K562 (cell line): Measurements from ENCODE around the gene GPR108. TPM values are rescaled to one million over a fixed set of nuclear protein-coding genes. Genes with fewer than 3 reads are reported as not detected.

Source experiments
- CBX5 ChIP-seq: IDR thresholded peaks from 2 replicates; pipeline ENCODE4 v1.6.1; 2014; ENCODE audit warnings: low read depth, borderline replicate concordance
- ELF4 ChIP-seq: fragments of 450-650 bp; formaldehyde crosslinking; IDR thresholded peaks from 2 replicates; pipeline ENCODE4 v1.4.0; 2022; ENCODE audit warnings: missing genetic modification characterization
- EP400 ChIP-seq: fragments of 450-650 bp; IDR thresholded peaks from 2 replicates; pipeline ENCODE4 v1.6.1; 2017; ENCODE audit warnings: antibody characterized with exemption, mild to moderate bottlenecking, moderate library complexity
- GMEB1 ChIP-seq: fragments of 250-450 bp; sonication (Bioruptor Pico); IDR thresholded peaks from 2 replicates; pipeline ENCODE4 v1.4.0; 2020; ENCODE audit warnings: mild to moderate bottlenecking
- HDAC3 ChIP-seq: fragments of 450-650 bp; IDR thresholded peaks from 2 replicates; pipeline ENCODE4 v1.6.1; 2018; ENCODE audit warnings: borderline replicate concordance, mild to moderate bottlenecking, moderate library complexity; ENCODE audit not compliant: partially characterized antibody
- KAT2B ChIP-seq: IDR thresholded peaks from one replicate; pipeline ENCODE4 v1.6.1; 2012; ENCODE audit warnings: low read depth, mild to moderate bottlenecking, control low read depth, inconsistent platforms, low read length, moderate library complexity
- PML ChIP-seq: IDR thresholded peaks from 2 replicates; pipeline ENCODE4 v1.6.1; 2012; ENCODE audit warnings: low read length, inconsistent platforms
- RAD51 ChIP-seq: fragments of 450-650 bp; IDR thresholded peaks from 2 replicates; pipeline ENCODE4 v1.7.1; 2016; ENCODE audit warnings: low read depth, mild to moderate bottlenecking, borderline replicate concordance
- SAP30 ChIP-seq: fragments of 200-600 bp; sonication (generic); IDR thresholded peaks from 2 replicates; pipeline ENCODE4 v1.6.1; 2012; ENCODE audit warnings: borderline replicate concordance, low read depth, mild to moderate bottlenecking, moderate library complexity, low read length, control low read depth, inconsistent platforms; ENCODE audit not compliant: insufficient read depth, poor library complexity, severe bottlenecking
- SREBF1 ChIP-seq: fragments of 150-350 bp; IDR thresholded peaks from 2 replicates; pipeline ENCODE4 v1.6.1; 2014; ENCODE audit warnings: antibody characterized with exemption, low read depth, low read length, borderline replicate concordance
- SRSF7 ChIP-seq: fragments of 200-400 bp; formaldehyde crosslinking; optimal IDR thresholded peaks from 2 replicates; pipeline ENCODE3; 2017; ENCODE audit warnings: mild to moderate bottlenecking, low read depth, low read length
- TBP ChIP-seq: optimal IDR thresholded peaks from 2 replicates; pipeline ENCODE3; 2011; ENCODE audit warnings: low read depth, low read length, improper control_type of control experiment
- VEZF1 ChIP-seq: fragments of 200-800 bp; sonication (Bioruptor generic); IDR thresholded peaks from 2 replicates; pipeline ENCODE4 v1.6.1; 2017; ENCODE audit warnings: missing genetic modification characterization, missing compliant biosample characterization
- ZNF121 ChIP-seq: sonication (generic); formaldehyde crosslinking; conservative IDR thresholded peaks from 2 replicates; pipeline ENCODE4 v1.8.0; 2022; ENCODE audit warnings: missing genetic modification reagents
- ZNF445 ChIP-seq: fragments of 250-450 bp; sonication (Bioruptor Pico); IDR thresholded peaks from 2 replicates; pipeline ENCODE4 v1.4.0; 2020; ENCODE audit warnings: low read depth, mild to moderate bottlenecking, moderate library complexity
- polyA plus RNA-seq, 8 experiments: library from polyadenylated mRNA; depleted of rRNA in 4 of 8; stranded (reverse) in 5 of 8; unstranded in 3 of 8; fragments of >200 nt; fragmentation: Nextera tagmentation in 2 of 8; fragmentation: Illumina TruSeq in 1 of 8; extraction: Ambion mirVana in 2 of 8; extraction: Trizol in 1 of 8; gene quantifications; 2 replicates each; pipeline versions ENCODE4 v1.2.1 to v1.2.3, GENCODE V29; 2011 to 2014; ENCODE audit warnings: inconsistent platforms in 1 of 8, missing spikeins in 1 of 8
- total RNA-seq, 7 experiments: library from RNA; depleted of rRNA in 6 of 7; stranded (reverse); fragments of >200 nt in 6 of 7; fragmentation: Illumina TruSeq in 2 of 7; extraction: Trizol in 2 of 7; gene quantifications; 2 replicates each; pipeline versions ENCODE4 v1.2.1 to v1.2.3, GENCODE V29; 2011 to 2021; ENCODE audit warnings: low replicate concordance in 1 of 7
- TF ChIP-seq, protein P1 (sequence below), 2 experiments: fragments of 450-650 bp in 1 of 2; sonication (generic) in 1 of 2; formaldehyde crosslinking in 1 of 2; IDR thresholded peaks; 2 replicates each; pipeline versions ENCODE4 v1.7.1 to v1.9.0; 2016 to 2022; ENCODE audit warnings: inconsistent platforms in 1 of 2, mild to moderate bottlenecking in 1 of 2, missing genetic modification reagents in 1 of 2

The GPR108 gene
- total and polyA plus RNA-seq, 9 of the 15 experiments (the other 6 are each of a cell fraction or from before 2014, with no cell fraction given): 2.4 to 33.2 (median 24.4) TPM

- TF ChIP-seq PML (no peak), ZNF445 (CRISPR knock-in tag) (no peak), TBP (no peak), ZNF121 (CRISPR knock-in tag) (no peak), EP400 (peak; percentile 17), GMEB1 (CRISPR knock-in tag) (no peak), HDAC3 (peak; percentile 17), SAP30 (peak; percentile 39), SREBF1 (no peak), VEZF1 (CRISPR knock-in tag) (peak; percentile 83), ELF4 (CRISPR knock-in tag) (no peak), CBX5 (no peak), RAD51 (no peak), KAT2B (no peak), SRSF7 (no peak)
- TF ChIP-seq, protein P1, sequence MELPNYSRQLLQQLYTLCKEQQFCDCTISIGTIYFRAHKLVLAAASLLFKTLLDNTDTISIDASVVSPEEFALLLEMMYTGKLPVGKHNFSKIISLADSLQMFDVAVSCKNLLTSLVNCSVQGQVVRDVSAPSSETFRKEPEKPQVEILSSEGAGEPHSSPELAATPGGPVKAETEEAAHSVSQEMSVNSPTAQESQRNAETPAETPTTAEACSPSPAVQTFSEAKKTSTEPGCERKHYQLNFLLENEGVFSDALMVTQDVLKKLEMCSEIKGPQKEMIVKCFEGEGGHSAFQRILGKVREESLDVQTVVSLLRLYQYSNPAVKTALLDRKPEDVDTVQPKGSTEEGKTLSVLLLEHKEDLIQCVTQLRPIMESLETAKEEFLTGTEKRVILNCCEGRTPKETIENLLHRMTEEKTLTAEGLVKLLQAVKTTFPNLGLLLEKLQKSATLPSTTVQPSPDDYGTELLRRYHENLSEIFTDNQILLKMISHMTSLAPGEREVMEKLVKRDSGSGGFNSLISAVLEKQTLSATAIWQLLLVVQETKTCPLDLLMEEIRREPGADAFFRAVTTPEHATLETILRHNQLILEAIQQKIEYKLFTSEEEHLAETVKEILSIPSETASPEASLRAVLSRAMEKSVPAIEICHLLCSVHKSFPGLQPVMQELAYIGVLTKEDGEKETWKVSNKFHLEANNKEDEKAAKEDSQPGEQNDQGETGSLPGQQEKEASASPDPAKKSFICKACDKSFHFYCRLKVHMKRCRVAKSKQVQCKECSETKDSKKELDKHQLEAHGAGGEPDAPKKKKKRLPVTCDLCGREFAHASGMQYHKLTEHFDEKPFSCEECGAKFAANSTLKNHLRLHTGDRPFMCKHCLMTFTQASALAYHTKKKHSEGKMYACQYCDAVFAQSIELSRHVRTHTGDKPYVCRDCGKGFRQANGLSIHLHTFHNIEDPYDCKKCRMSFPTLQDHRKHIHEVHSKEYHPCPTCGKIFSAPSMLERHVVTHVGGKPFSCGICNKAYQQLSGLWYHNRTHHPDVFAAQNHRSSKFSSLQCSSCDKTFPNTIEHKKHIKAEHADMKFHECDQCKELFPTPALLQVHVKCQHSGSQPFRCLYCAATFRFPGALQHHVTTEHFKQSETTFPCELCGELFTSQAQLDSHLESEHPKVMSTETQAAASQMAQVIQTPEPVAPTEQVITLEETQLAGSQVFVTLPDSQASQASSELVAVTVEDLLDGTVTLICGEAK (IDR thresholded peaks at IDR 0.05): no peak
- TF ChIP-seq, protein P1 (CRISPR knock-in tag; IDR thresholded peaks at IDR 0.05): no peak
Observed at GRCh38 chr19:6736917-6737283, 480 bp downstream of the GPR108 start (continued).
